ENCODE results near the gene UNC13C. TPM values are rescaled to one million over a fixed set of nuclear protein-coding genes. Genes with fewer than 3 reads are reported as not detected.

UNC13C gene
- total and polyA plus RNA-seq, 2 experiments from 2014 or later = 0.92 to 10.3 TPM

DNA sequence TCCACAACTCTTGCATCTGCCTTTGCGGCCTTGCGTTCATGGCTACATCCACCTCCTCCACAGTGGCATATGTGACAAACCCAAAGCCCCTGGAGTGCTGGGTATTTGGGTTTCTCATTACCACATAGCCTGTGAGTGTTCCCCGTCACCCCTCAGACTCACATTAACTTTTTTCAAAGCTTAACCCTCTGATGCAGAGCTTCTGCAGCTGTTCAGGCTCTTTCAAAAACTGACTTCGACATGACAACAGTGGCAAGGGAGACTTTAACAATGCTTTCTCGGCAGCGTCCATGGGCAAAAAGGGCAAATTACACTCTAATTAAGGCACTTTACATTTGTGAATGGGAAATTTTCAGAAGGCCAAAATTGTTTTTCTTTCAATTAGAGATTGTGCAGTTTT, 343.2 kb downstream of the UNC13C start:
- H3K4me3 ChIP-seq = no peak overlapping the region
- 82% methylated on average over 6 of the region's 6 CpGs for WGBS (ENCODE audit: low lambda C conversion rate, missing lambda C conversion rate)
- H3K36me3 ChIP-seq (replicated peaks; ENCODE audit: insufficient read depth, low read depth) = no peaks in the 10 kb centered on the region
- no peak overlapping the region for H3K4me2 ChIP-seq
- no peaks in the 10 kb centered on the region for H3K27me3 ChIP-seq
- H4K20me1 ChIP-seq (ENCODE audit: insufficient read depth, poor library complexity, severe bottlenecking) = no peaks in the 10 kb centered on the region
- H2AFZ ChIP-seq = no peak overlapping the region
- no peaks in the 10 kb centered on the region for H3K4me1 ChIP-seq (ENCODE audit: insufficient read depth)
- no peak overlapping the region for H3K27ac ChIP-seq
- TF ChIP-seq, protein P1, sequence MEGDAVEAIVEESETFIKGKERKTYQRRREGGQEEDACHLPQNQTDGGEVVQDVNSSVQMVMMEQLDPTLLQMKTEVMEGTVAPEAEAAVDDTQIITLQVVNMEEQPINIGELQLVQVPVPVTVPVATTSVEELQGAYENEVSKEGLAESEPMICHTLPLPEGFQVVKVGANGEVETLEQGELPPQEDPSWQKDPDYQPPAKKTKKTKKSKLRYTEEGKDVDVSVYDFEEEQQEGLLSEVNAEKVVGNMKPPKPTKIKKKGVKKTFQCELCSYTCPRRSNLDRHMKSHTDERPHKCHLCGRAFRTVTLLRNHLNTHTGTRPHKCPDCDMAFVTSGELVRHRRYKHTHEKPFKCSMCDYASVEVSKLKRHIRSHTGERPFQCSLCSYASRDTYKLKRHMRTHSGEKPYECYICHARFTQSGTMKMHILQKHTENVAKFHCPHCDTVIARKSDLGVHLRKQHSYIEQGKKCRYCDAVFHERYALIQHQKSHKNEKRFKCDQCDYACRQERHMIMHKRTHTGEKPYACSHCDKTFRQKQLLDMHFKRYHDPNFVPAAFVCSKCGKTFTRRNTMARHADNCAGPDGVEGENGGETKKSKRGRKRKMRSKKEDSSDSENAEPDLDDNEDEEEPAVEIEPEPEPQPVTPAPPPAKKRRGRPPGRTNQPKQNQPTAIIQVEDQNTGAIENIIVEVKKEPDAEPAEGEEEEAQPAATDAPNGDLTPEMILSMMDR (IDR thresholded peaks at IDR 0.05; ENCODE audit: poor library complexity) = no peak
- no peak for TF ChIP-seq EZH2 (IDR thresholded peaks at IDR 0.05; ENCODE audit: borderline replicate concordance)
- no peak for TF ChIP-seq EZH2phosphoT487 (IDR thresholded peaks at IDR 0.05; ENCODE audit: low read depth, severe bottlenecking, unreplicated experiment)
- H3K9me2 ChIP-seq (replicated peaks; ENCODE audit: insufficient read depth) = no peaks in the 10 kb centered on the region
- no peaks in the 10 kb centered on the region for H3K79me2 ChIP-seq
- DNase-seq (ENCODE audit: low spot score) = no peak
- no peaks in the 10 kb centered on the region for H3K9me3 ChIP-seq (ENCODE audit: low read depth)

DNA sequence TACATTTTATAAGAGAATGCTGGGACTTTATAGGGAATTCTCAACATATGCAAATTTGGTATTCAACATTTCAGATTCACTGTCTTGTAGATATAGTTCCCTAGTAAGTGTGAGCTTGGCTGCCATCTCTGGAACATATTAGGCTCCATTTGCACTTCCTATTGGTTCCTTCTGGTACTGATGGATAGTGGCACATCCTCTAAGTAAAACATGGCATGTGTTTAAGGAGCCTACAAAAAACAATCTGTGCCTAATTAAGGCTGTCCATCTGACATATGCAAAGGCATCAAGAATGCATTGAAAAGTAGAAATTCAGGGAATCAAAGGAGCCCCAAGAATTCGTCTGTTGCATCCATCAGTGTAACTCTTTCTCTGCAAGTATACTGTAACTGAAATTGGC, 344.1 kb downstream of the UNC13C start:
- Histone ChIP-seq H3K27ac (no peak overlapping the region), H4K20me1 (ENCODE audit: insufficient read depth, poor library complexity, severe bottlenecking) (no peaks in the 10 kb centered on the region), H3K9me3 (ENCODE audit: low read depth) (no peaks in the 10 kb centered on the region), H2AFZ (no peak overlapping the region), H3K4me1 (ENCODE audit: insufficient read depth) (no peaks in the 10 kb centered on the region), H3K9me2 (replicated peaks; ENCODE audit: insufficient read depth) (no peaks in the 10 kb centered on the region), H3K4me2 (no peak overlapping the region), H3K4me3 (no peak overlapping the region), H3K36me3 (replicated peaks; ENCODE audit: insufficient read depth, low read depth) (no peaks in the 10 kb centered on the region), H3K27me3 (no peaks in the 10 kb centered on the region), H3K79me2 (no peaks in the 10 kb centered on the region)
- TF ChIP-seq, protein P1 (IDR thresholded peaks at IDR 0.05; ENCODE audit: poor library complexity) = no peak
- TF ChIP-seq EZH2phosphoT487 (IDR thresholded peaks at IDR 0.05; ENCODE audit: low read depth, severe bottlenecking, unreplicated experiment) (no peak), EZH2 (IDR thresholded peaks at IDR 0.05; ENCODE audit: borderline replicate concordance) (no peak)
- DNase-seq (ENCODE audit: low spot score) = no peak
- WGBS (ENCODE audit: low lambda C conversion rate, missing lambda C conversion rate) = 39% methylated on average over 1 of the region's 1 CpG

DNA sequence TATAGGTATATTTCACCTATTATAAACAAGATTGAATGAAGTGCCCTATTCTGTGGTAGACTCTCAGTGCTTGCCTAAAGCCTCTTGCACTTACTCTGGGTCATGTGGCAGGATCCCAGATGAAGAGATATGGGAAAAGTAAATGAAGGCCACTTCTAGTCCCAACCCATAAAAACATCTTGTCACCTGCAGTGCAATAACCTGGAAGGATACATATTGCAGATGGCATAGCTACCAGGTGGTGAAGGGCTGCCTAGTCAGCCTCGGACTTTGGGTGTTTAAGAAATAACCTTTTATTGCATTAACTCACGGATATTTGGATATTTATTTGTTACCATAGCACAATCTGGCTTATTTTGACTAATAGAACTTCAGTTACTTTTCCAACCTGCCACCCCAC, 367.1 kb downstream of the UNC13C start:
- WGBS (ENCODE audit: low lambda C conversion rate, missing lambda C conversion rate) = 72% methylated on average over 2 of the region's 2 CpGs
- TF ChIP-seq, protein P1 (IDR thresholded peaks at IDR 0.05; ENCODE audit: poor library complexity) = no peak
- no peak for TF ChIP-seq EZH2phosphoT487 (IDR thresholded peaks at IDR 0.05; ENCODE audit: low read depth, severe bottlenecking, unreplicated experiment)
- TF ChIP-seq EZH2 (IDR thresholded peaks at IDR 0.05; ENCODE audit: borderline replicate concordance) = no peak
- no peak overlapping the region for H3K4me2 ChIP-seq
- no peaks in the 10 kb centered on the region for H3K36me3 ChIP-seq (replicated peaks; ENCODE audit: insufficient read depth, low read depth)
- H2AFZ ChIP-seq = no peak overlapping the region
- no peaks in the 10 kb centered on the region for H3K4me1 ChIP-seq (ENCODE audit: insufficient read depth)
- no peak overlapping the region for H3K4me3 ChIP-seq
- DNase-seq (ENCODE audit: low spot score) = no peak
- no peaks in the 10 kb centered on the region for H3K79me2 ChIP-seq
- no peaks in the 10 kb centered on the region for H4K20me1 ChIP-seq (ENCODE audit: insufficient read depth, poor library complexity, severe bottlenecking)
- H3K9me2 ChIP-seq (replicated peaks; ENCODE audit: insufficient read depth) = no peaks in the 10 kb centered on the region
- H3K27ac ChIP-seq = no peak overlapping the region
- H3K9me3 ChIP-seq (ENCODE audit: low read depth) = no peaks in the 10 kb centered on the region
- H3K27me3 ChIP-seq = no peaks in the 10 kb centered on the region

DNA sequence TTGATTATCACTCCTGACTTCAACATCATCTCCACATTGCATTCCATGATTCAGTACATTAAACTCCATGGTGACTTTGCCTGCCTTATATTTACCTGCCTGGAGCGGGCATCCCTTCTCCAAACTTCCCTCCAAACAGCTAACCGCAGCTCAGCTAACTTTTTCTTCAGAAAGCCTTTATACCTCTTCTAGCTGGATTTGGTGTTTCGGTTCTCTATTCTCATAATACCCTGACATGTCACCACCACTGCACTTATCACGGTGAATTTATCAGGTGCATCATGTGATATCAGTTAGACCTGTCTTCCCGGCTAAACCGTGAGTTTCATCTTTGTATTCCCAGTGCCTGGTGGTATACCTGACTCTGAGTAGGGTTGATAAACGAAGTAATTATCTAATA, 367.6 kb downstream of the UNC13C start:
- Histone ChIP-seq H3K36me3 (replicated peaks; ENCODE audit: insufficient read depth, low read depth) (no peaks in the 10 kb centered on the region), H3K9me3 (ENCODE audit: low read depth) (no peaks in the 10 kb centered on the region), H3K9me2 (replicated peaks; ENCODE audit: insufficient read depth) (no peaks in the 10 kb centered on the region), H3K4me2 (no peak overlapping the region), H3K27ac (no peak overlapping the region), H2AFZ (no peak overlapping the region), H3K4me3 (no peak overlapping the region), H3K4me1 (ENCODE audit: insufficient read depth) (no peaks in the 10 kb centered on the region), H3K79me2 (no peaks in the 10 kb centered on the region), H4K20me1 (ENCODE audit: insufficient read depth, poor library complexity, severe bottlenecking) (no peaks in the 10 kb centered on the region), H3K27me3 (no peaks in the 10 kb centered on the region)
- DNase-seq (ENCODE audit: low spot score) = no peak
- WGBS (ENCODE audit: low lambda C conversion rate, missing lambda C conversion rate) = 84% methylated on average over 7 of the region's 7 CpGs
- TF ChIP-seq, protein P1 (IDR thresholded peaks at IDR 0.05; ENCODE audit: poor library complexity) = no peak
- TF ChIP-seq EZH2phosphoT487 (IDR thresholded peaks at IDR 0.05; ENCODE audit: low read depth, severe bottlenecking, unreplicated experiment) (no peak), EZH2 (IDR thresholded peaks at IDR 0.05; ENCODE audit: borderline replicate concordance) (no peak)
